Stimulated activated CD4-positive, alpha-beta T cell treated with anti-CD3 and anti-CD28 coated beads, Interleukin-15, amount 100 ng/mL, for 1 hour (primary cell): ENCODE measurements around the gene MRPS23.

Experiments used
- DNase-seq, 2 donors: peaks; one replicate each; pipeline ENCODE4 v3.0.0-alpha.2; 2020; ENCODE audit warnings: low read depth in 1 of 2, low spot score in 1 of 2

MRPS23 gene

GRCh38 chr17:57849874-57850754, at the start of gene MRPS23:
TSS of gene MRPS23 (minus strand) at chr17:57850044. CDS start at chr17:57850010, 34 bp downstream.
- DNase-seq, result peak; percentile 90 to 91

GRCh38 chr17:57899391-57899790, 49.5 kb upstream of the MRPS23 start:
- no peak for DNase-seq

- DNase-seq, result no peak
Observed at GRCh38 chr17:57898487-57899311, 48.9 kb upstream of the MRPS23 start.

- no peak for DNase-seq
Observed at GRCh38 chr17:57895382-57896060, 45.7 kb upstream of the MRPS23 start.

- DNase-seq, result no peak
Observed at GRCh38 chr17:57894848-57895247, 45.0 kb upstream of the MRPS23 start.

- no peak for DNase-seq
Observed at GRCh38 chr17:57892820-57893595, 43.2 kb upstream of the MRPS23 start.

- DNase-seq, result peak; percentile 62 to 69
Observed at GRCh38 chr17:57892146-57892819, 42.4 kb upstream of the MRPS23 start.

- no peak for DNase-seq
Observed at GRCh38 chr17:57890857-57891232, 41.0 kb upstream of the MRPS23 start.

- no peak for DNase-seq
Observed at GRCh38 chr17:57889892-57890856, 40.3 kb upstream of the MRPS23 start.

- no peak for DNase-seq
Observed at GRCh38 chr17:57889252-57889651, 39.4 kb upstream of the MRPS23 start.

- no peak for DNase-seq
Observed at GRCh38 chr17:57888311-57889216, 38.7 kb upstream of the MRPS23 start.

- no peak for DNase-seq
Observed at GRCh38 chr17:57887161-57887560, 37.3 kb upstream of the MRPS23 start.

- no peak for DNase-seq
Observed at GRCh38 chr17:57886020-57886419, 36.2 kb upstream of the MRPS23 start.

- DNase-seq, result no peak
Observed at GRCh38 chr17:57885148-57885915, 35.5 kb upstream of the MRPS23 start.

- no peak for DNase-seq
Observed at GRCh38 chr17:57881783-57882351, 32.0 kb upstream of the MRPS23 start.

GRCh38 chr17:57881143-57881542, 31.3 kb upstream of the MRPS23 start:
- DNase-seq, result no peak

- DNase-seq, result no peak
Observed at GRCh38 chr17:57880086-57880456, 30.2 kb upstream of the MRPS23 start.
